IMR-90 (cell line): ENCODE measurements around the gene SPATA31C1.

Experiments
- MAZ ChIP-seq: IDR thresholded peaks from 2 replicates; pipeline ENCODE4 v1.6.1; 2012; ENCODE audit warnings: low read depth, mild to moderate bottlenecking, low read length, improper control_type of control experiment, moderate library complexity, borderline replicate concordance
- RCOR1 ChIP-seq: IDR thresholded peaks from 2 replicates; pipeline ENCODE4 v1.6.1; 2012; ENCODE audit warnings: mild to moderate bottlenecking, low read length, improper control_type of control experiment; ENCODE audit not compliant: insufficient replicate concordance
- TF ChIP-seq, protein P1 (sequence below): conservative IDR thresholded peaks from 2 replicates; pipeline ENCODE4 v1.5.1; 2012; ENCODE audit warnings: mild to moderate bottlenecking, low read depth, low read length, improper control_type of control experiment

DNA sequence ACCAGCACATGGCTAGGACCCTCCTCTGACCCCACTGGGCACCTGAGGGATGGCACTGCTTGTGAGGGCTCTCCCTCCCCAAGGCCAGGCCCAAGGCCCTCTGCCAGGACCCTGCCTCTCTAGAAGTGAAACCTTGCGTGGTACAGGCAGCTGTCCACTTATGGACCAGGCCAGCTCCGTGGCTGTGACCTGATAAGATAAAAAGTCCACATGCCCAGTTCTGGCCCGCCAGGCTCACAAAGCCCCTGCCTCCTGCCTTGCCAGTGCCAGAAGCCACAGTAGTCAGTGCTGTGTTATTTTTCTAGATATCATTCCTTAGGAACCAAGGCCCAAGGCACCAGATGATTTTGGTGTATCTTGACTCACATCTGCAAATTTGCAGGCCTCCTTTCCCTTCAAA is 49.1 kb upstream of the SPATA31C1 start:
- TF ChIP-seq RCOR1: no peak
- TF ChIP-seq, protein P1, sequence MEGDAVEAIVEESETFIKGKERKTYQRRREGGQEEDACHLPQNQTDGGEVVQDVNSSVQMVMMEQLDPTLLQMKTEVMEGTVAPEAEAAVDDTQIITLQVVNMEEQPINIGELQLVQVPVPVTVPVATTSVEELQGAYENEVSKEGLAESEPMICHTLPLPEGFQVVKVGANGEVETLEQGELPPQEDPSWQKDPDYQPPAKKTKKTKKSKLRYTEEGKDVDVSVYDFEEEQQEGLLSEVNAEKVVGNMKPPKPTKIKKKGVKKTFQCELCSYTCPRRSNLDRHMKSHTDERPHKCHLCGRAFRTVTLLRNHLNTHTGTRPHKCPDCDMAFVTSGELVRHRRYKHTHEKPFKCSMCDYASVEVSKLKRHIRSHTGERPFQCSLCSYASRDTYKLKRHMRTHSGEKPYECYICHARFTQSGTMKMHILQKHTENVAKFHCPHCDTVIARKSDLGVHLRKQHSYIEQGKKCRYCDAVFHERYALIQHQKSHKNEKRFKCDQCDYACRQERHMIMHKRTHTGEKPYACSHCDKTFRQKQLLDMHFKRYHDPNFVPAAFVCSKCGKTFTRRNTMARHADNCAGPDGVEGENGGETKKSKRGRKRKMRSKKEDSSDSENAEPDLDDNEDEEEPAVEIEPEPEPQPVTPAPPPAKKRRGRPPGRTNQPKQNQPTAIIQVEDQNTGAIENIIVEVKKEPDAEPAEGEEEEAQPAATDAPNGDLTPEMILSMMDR: no peak
- no peak for TF ChIP-seq MAZ
